Activated CD8-positive, alpha-beta T cell treated with anti-CD3 and anti-CD28 coated beads for 36 hours (primary cell): ENCODE data around the gene CCL27. TPM values are rescaled to one million over a fixed set of nuclear protein-coding genes. Genes with fewer than 3 reads are reported as not detected.
A peak's percentile ranks its signal among the peaks of the same experiment; 100 is the strongest.
"Not testable (repeated sequence)": the region's sequence is repeated elsewhere in the genome, so short reads cannot be mapped to it uniquely, and the experiment has no call there.

Experiments used
- ATAC-seq: fragments of 200-7000 bp; cut with Tn5 transposase; one replicate; pipeline ENCODE4 v1.10.0; 2021; ENCODE audit warnings: mild to moderate bottlenecking, moderate library complexity
- CTCF ChIA-PET: fragments of 350-600 bp; sonication (Branson Sonifier 250); formaldehyde crosslinking; loops from one replicate; lab custom pipeline; 2021; ENCODE audit warnings: antibody characterized with exemption; lab: Charles Lee
- POLR2A ChIA-PET: fragments of 350-600 bp; sonication (Branson Sonifier 250); formaldehyde crosslinking; loops from one replicate; lab custom pipeline; 2021; ENCODE audit warnings: antibody characterized with exemption; lab: Charles Lee
- DNase-seq: peaks from one replicate; pipeline ENCODE4 v3.0.0-alpha.2; 2020
- H3K27ac Mint-ChIP-seq: one replicate; pipeline ENCODE4 v1.8.0; 2021; ENCODE audit warnings: mild to moderate bottlenecking, mixed read lengths
- H3K27me3 Mint-ChIP-seq: one replicate; pipeline ENCODE4 v1.8.0; 2021; ENCODE audit warnings: mixed read lengths
- H3K36me3 Mint-ChIP-seq: one replicate; pipeline ENCODE4 v1.8.0; 2021; ENCODE audit warnings: low read depth, mixed read lengths
- H3K4me1 Mint-ChIP-seq: one replicate; pipeline ENCODE4 v1.8.0; 2021; ENCODE audit warnings: low read depth, mixed read lengths
- H3K4me3 Mint-ChIP-seq: one replicate; pipeline ENCODE4 v1.8.0; 2021; ENCODE audit warnings: mild to moderate bottlenecking, moderate library complexity, mixed read lengths
- H3K9me3 Mint-ChIP-seq: one replicate; pipeline ENCODE4 v1.8.0; 2021; ENCODE audit warnings: mixed read lengths
- intact Hi-C: fragments of 100-400 bp; cut with micrococcal nuclease; formaldehyde crosslinking; loops from one replicate; pipeline ENCODE4 v1.10.0; 2022
- total RNA-seq, 2 experiments: library from RNA; stranded (reverse); gene quantifications; one replicate each; pipeline ENCODE4 v1.2.3, GENCODE V29; 2021
- TF ChIP-seq, protein P1 (sequence below): fragments of 200-600 bp; IDR thresholded peaks from one replicate; pipeline ENCODE4 v1.8.0; 2022; ENCODE audit warnings: antibody characterized with exemption, mild to moderate bottlenecking

The CCL27 gene
- total RNA-seq, 2 experiments from 2014 or later, result 0.43 TPM; not detected in 1

DNA sequence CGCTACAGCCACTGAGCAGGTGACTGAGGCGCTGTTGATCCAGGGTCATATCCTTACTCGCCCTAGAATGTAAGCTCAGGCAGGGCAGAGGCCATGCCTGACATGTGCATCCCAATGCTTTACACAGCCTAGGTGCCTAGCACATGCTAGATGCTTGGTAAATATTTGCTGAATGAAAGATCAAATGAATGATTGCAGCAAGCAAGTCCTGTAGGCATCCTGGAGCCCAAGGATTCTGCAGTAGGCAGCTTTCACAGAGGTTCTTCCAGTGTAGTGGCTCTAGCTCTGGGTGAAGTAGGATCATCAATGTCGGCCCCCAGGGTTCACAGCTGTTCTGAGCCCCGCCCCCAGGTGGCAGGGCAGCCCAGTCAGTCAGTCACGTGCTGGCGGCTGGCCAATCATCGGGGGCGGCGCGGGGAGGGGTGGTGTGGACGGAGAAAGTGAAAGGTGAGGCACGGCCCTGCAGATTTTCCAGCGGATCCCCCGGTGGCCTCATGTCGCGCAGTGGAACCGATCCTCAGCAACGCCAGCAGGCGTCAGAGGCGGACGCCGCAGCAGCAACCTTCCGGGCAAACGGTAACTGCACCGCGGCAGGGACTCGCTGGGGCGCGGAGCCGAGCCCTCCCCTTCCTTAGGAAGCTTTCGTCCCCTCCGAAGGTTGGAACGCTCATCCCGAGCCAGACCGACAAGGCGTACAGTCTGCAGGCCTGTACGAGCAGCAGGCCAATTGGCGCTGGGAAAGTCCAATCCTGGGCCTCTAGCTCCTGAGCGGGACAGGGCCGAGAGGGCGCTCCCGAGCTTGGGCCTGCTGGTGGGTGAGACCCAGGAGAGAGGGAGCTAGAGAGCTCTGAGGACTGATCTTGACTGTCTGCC is 16.0 kb downstream of the CCL27 start, which contains the start of gene GALT:
Gene GALT, plus strand, starts transcription at position 465 of the 873 bp plus-strand sequence. Its CDS starts 30 bp downstream, at position 495.
- DNase-seq (peak; percentile 98), ATAC-seq (peak; percentile 90)
- Mint-ChIP-seq H3K27me3 (no peaks in the 10 kb centered on the region), H3K4me3 (peak within 1 kb of the TSS; percentile 80), H3K9me3 (no peaks in the 10 kb centered on the region), H3K36me3 (peaks cover 25% of the 10 kb centered on the region), H3K27ac (peak within 1 kb of the TSS; percentile 85), H3K4me1 (peaks cover 22% of the 10 kb centered on the region)
- TF ChIP-seq, protein P1, sequence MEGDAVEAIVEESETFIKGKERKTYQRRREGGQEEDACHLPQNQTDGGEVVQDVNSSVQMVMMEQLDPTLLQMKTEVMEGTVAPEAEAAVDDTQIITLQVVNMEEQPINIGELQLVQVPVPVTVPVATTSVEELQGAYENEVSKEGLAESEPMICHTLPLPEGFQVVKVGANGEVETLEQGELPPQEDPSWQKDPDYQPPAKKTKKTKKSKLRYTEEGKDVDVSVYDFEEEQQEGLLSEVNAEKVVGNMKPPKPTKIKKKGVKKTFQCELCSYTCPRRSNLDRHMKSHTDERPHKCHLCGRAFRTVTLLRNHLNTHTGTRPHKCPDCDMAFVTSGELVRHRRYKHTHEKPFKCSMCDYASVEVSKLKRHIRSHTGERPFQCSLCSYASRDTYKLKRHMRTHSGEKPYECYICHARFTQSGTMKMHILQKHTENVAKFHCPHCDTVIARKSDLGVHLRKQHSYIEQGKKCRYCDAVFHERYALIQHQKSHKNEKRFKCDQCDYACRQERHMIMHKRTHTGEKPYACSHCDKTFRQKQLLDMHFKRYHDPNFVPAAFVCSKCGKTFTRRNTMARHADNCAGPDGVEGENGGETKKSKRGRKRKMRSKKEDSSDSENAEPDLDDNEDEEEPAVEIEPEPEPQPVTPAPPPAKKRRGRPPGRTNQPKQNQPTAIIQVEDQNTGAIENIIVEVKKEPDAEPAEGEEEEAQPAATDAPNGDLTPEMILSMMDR, result peak; percentile 61
- POLR2A ChIA-PET, result interaction anchor here (0.8 to 4.2 kb wide), 12 partner anchors 9 to 188 kb away, joined by 3 to 63 read pairs (median 4); partner anchors contain the start of genes CCL27, DCTN3, DNAI1 and FAM219A
- CTCF ChIA-PET, result interaction anchor here (0.6 to 10.0 kb wide), 15 partner anchors 11 to 466 kb away, joined by 3 to 133 read pairs (median 4); partner anchors contain the start of genes CCL27, DCTN3, RPP25L and SIGMAR1
- intact Hi-C loops, result no loop called here

DNA sequence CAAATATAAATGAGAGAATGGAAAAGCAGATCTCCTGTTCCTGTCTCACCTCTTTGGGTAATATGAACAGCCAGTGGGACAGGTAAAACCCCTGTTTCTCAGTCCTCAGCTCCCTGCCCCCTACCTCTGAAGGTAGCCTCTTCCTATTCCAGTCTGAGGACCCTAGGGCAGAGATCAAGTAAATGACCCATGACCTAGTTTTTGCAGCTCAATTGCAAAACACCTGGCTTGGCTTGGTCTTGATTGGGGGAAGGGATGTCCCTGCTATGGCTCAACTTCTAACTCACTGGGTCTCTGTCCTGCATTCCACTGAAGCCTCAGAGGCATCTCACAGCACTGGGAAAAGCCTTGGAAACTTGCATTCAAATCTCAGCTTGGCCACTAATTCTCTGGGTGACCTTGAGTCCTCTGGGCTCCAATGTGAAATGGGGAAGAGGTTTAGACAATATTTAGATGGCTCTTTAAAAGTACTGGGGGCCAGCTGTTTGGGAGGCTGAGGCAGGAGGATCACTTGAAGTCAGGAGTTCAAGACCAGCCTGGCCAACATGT is 17.6 kb downstream of the CCL27 start:
- no peak overlapping the region for H3K27ac Mint-ChIP-seq
- peaks cover 22% of the 10 kb centered on the region for H3K36me3 Mint-ChIP-seq
- intact Hi-C loops, result no loop called here
- ChIA-PET CTCF (interaction anchor here (1.0 to 10.0 kb wide), 6 partner anchors 10 to 241 kb away, joined by 3 to 133 read pairs (median 13); partner anchors contain the start of genes CCL27 and SIGMAR1), POLR2A (interaction anchor here (0.8 to 1.2 kb wide), 4 partner anchors 11 to 28 kb away, joined by 3 to 4 read pairs (median 3); no protein-coding TSS in a partner anchor)
- ATAC-seq (no peak), DNase-seq (no peak)
- no peaks in the 10 kb centered on the region for H3K9me3 Mint-ChIP-seq
- H3K27me3 Mint-ChIP-seq, result no peaks in the 10 kb centered on the region
- H3K4me1 Mint-ChIP-seq, result peaks cover 23% of the 10 kb centered on the region
- TF ChIP-seq, protein P1, result no peak
- H3K4me3 Mint-ChIP-seq, result no peak overlapping the region

GRCh38 chr9:34642679-34643078 is 19.8 kb downstream of the CCL27 start:
- ChIA-PET CTCF (interaction anchor here (1.0 to 10.0 kb wide), 2 partner anchors 8 to 21 kb away, joined by 3 to 133 read pairs; partner anchors contain the start of gene SIGMAR1), POLR2A (no interaction called here)
- ATAC-seq, result no peak
- Mint-ChIP-seq H3K36me3 (peaks cover 3% of the 10 kb centered on the region), H3K4me3 (no peak overlapping the region), H3K4me1 (peaks cover 22% of the 10 kb centered on the region), H3K27ac (no peak overlapping the region), H3K27me3 (no peaks in the 10 kb centered on the region), H3K9me3 (no peaks in the 10 kb centered on the region)
- no peak for DNase-seq
- TF ChIP-seq, protein P1, result no peak
- intact Hi-C loops, result no loop called here

DNA sequence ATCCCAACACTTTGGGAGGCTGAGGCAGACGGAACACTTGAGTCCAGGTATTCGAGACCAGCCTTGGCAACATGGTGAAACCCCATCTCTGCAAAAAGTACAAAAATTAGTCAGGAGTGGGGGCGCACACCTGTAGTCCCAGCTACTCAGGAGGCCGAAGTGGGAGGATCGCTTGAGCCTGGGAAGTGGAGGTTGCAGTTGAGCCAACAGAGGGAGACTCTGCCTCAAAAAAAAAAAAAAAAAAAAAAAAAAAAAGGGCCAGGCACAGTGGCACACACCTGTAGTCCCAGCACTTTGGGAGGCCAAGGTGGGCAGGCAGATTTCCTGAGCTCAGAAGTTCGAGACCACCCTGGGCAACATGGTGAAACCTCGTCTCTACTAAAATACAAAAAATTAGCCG is 23.1 kb downstream of the CCL27 start:
- intact Hi-C loops, H3K9me3 Mint-ChIP-seq, H3K27ac Mint-ChIP-seq, H3K27me3 Mint-ChIP-seq, H3K4me3 Mint-ChIP-seq, DNase-seq, ATAC-seq: not testable (repeated sequence)
- CTCF ChIA-PET, result interaction anchor here (1.3 to 8.4 kb wide), 4 partner anchors 8 to 260 kb away, joined by 4 to 142 read pairs (median 72); partner anchors contain the start of genes CCL27, GALT and RPP25L
- POLR2A ChIA-PET, result interaction anchor here (0.7 to 7.3 kb wide), 3 partner anchors 8 to 14 kb away, joined by 3 to 63 read pairs (median 28); partner anchors contain the start of gene GALT
- Mint-ChIP-seq H3K36me3 (peaks cover 21% of the 10 kb centered on the region), H3K4me1 (peaks cover 31% of the 10 kb centered on the region)

DNA sequence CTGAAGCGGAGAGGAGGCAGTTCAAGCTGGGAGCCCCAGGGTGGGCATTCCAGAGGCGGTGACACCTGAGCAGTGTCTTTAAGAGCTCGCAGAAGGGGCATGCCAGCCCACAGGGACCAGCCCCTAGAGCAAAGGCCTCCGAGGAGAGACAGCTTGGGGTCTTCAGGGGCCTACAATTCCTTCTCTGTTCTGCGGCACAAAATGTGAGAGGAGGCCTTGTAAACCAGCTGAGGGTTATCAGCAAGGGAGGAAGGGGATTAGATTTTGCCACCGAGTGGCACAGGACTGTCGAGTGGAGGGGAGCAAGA is 24.4 kb downstream of the CCL27 start:
- TF ChIP-seq, protein P1, result no peak
- peaks cover 23% of the 10 kb centered on the region for H3K36me3 Mint-ChIP-seq
- ATAC-seq (no peak), DNase-seq (no peak)
- H3K27ac Mint-ChIP-seq, result peak overlapping the region; percentile 90
- intact Hi-C loops, result no loop called here
- H3K4me3 Mint-ChIP-seq, result peak overlapping the region; percentile 94
- no peaks in the 10 kb centered on the region for H3K27me3 Mint-ChIP-seq
- no peaks in the 10 kb centered on the region for H3K9me3 Mint-ChIP-seq
- ChIA-PET POLR2A (interaction anchor here (0.8 to 7.3 kb wide), 14 partner anchors 9 to 460 kb away, joined by 3 to 63 read pairs (median 5); partner anchors contain the start of genes DCTN3, GALT, IL11RA and RPP25L), CTCF (interaction anchor here (1.1 to 8.4 kb wide), 12 partner anchors 9 to 261 kb away, joined by 3 to 142 read pairs (median 7); partner anchors contain the start of genes ARID3C, CCL27, DCTN3 and GALT)
- H3K4me1 Mint-ChIP-seq, result peaks cover 36% of the 10 kb centered on the region
